ENCODE data around the gene DNM2.

Gene DNM2

DNA sequence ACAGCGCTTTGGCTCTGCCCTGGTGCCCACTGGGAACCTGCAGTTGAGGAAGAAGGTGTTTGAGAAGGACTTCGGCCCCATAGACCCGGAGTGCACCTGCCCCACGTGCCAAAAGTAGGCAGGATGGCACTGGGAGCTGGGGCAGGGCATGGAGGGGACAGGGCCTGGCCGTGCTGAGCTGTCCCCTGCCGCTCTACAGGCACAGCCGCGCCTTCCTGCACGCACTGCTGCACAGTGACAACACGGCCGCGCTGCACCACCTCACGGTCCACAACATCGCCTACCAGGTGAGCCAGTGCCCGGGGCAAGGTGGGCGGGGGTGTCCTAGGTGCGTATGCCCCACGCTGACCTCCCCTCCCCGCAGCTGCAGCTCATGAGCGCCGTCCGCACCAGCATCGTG is 5.1 kb upstream of the DNM2 start:
- TF ChIP-seq, protein P1, sequence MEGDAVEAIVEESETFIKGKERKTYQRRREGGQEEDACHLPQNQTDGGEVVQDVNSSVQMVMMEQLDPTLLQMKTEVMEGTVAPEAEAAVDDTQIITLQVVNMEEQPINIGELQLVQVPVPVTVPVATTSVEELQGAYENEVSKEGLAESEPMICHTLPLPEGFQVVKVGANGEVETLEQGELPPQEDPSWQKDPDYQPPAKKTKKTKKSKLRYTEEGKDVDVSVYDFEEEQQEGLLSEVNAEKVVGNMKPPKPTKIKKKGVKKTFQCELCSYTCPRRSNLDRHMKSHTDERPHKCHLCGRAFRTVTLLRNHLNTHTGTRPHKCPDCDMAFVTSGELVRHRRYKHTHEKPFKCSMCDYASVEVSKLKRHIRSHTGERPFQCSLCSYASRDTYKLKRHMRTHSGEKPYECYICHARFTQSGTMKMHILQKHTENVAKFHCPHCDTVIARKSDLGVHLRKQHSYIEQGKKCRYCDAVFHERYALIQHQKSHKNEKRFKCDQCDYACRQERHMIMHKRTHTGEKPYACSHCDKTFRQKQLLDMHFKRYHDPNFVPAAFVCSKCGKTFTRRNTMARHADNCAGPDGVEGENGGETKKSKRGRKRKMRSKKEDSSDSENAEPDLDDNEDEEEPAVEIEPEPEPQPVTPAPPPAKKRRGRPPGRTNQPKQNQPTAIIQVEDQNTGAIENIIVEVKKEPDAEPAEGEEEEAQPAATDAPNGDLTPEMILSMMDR (IDR thresholded peaks at IDR 0.05; ENCODE audit: extremely low read depth, insufficient read depth, missing control alignments), result no peak
- in situ Hi-C loops (cut with MboI; ENCODE audit: low pct_unique_long_range_greater_than_20kb, low sequenced_read_pairs, unreplicated experiment), result no loop called here
- DNase-seq (ENCODE audit: low spot score), result no peak

- in situ Hi-C loops (cut with MboI; ENCODE audit: low pct_unique_long_range_greater_than_20kb, low sequenced_read_pairs, unreplicated experiment), result no loop called here
- no peak for DNase-seq (ENCODE audit: low spot score)
- TF ChIP-seq, protein P1 (IDR thresholded peaks at IDR 0.05; ENCODE audit: extremely low read depth, insufficient read depth, missing control alignments), result no peak
These were observed 4.6 kb upstream of the DNM2 start for GRCh38 chr19:10713317-10713716.

GRCh38 chr19:10717054-10717355 is 874 bp upstream of the DNM2 start:
- TF ChIP-seq, protein P1 (IDR thresholded peaks at IDR 0.05; ENCODE audit: extremely low read depth, insufficient read depth, missing control alignments), result no peak
- in situ Hi-C loops (cut with MboI; ENCODE audit: low pct_unique_long_range_greater_than_20kb, low sequenced_read_pairs, unreplicated experiment), result no loop called here
- no peak for DNase-seq (ENCODE audit: low spot score)

DNA sequence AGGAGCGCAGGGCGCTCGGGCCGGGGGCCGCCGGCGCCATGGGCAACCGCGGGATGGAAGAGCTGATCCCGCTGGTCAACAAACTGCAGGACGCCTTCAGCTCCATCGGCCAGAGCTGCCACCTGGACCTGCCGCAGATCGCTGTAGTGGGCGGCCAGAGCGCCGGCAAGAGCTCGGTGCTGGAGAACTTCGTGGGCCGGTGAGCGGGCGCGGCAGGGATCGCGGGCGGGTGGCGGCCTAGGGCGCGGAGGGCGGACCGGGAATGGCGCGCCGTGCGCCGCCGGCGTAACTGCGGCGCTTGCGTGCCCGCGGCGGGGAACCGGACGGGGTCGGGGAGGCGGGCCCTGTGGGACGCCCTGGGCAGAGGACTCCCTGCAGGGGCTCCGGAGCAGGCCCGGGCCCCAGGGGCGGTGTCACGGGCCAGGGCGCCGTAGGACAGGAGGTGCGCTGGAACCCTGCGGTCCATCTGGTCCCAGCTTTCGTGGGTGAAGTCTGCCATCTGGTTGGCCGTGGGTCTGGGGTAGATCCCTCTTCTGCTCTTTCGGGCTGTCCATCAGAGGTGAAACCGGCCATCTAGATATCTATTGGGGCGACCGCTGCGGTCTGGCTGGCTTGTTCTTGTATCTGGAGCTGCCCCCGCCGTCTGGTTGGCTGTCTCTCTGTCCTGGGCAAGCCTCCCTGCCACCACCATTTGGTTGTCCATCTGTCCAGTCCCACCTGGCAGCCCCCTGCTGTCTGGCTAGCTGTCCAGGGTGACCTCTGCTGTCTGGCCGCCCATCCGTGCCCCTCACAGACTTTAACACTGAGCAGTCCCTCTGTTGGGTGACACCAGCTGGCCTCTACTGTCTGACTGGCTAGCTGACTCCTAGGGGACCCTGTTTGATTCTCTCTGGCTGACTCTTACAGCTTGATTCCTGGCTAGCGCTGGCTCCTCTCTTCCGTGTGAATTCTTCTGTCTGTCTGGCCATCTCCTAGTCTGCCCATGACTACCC is 622 bp downstream of the DNM2 start:
- TF ChIP-seq, protein P1 (IDR thresholded peaks at IDR 0.05; ENCODE audit: extremely low read depth, insufficient read depth, missing control alignments), result no peak

DNA sequence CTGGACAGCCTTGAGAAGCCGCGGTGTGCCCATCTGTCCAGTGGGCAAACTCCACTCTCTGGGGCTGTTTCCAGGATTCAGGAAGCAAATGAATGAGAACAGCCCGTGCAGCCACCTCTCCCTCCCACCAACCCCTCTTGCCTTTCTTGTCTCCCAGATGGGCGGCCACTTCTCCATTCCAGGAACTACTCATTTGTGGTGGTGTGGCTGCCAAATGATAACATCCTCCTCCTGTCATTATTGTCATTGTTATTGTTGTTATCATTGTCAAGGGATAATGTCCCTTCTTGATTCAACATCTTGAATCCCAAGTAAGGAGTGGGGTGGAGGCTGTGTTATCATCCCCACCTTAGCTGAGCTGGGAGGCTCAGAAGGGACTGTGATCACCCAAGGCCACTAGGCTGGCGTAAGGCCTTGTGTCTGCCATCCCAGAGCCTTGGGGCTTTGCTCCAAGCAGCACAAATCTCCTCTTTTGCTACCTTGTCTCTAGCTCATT is 1.6 kb downstream of the DNM2 start:
- in situ Hi-C loops (cut with MboI; ENCODE audit: low pct_unique_long_range_greater_than_20kb, low sequenced_read_pairs, unreplicated experiment), result no loop called here
- TF ChIP-seq, protein P1 (IDR thresholded peaks at IDR 0.05; ENCODE audit: extremely low read depth, insufficient read depth, missing control alignments), result no peak
- no peak for DNase-seq (ENCODE audit: low spot score)

More for the DNA sequence above, 622 bp downstream of the DNM2 start:
- peak; percentile 64 for DNase-seq (ENCODE audit: low spot score)
- in situ Hi-C loops (cut with MboI; ENCODE audit: low pct_unique_long_range_greater_than_20kb, low sequenced_read_pairs, unreplicated experiment), result no loop called here

GRCh38 chr19:10720607-10721125 is 2.8 kb downstream of the DNM2 start:
- TF ChIP-seq, protein P1 (IDR thresholded peaks at IDR 0.05; ENCODE audit: extremely low read depth, insufficient read depth, missing control alignments), result no peak
- in situ Hi-C loops (cut with MboI; ENCODE audit: low pct_unique_long_range_greater_than_20kb, low sequenced_read_pairs, unreplicated experiment), result no loop called here
- no peak for DNase-seq (ENCODE audit: low spot score)

Measured in GM13977 (cell line).